Naive thymus-derived CD4-positive, alpha-beta T cell (primary cell): Measurements from ENCODE around the gene OTOS. TPM values are rescaled to one million over a fixed set of nuclear protein-coding genes. Genes with fewer than 3 reads are reported as not detected.

Source experiments
- ATAC-seq: fragments of 150-1000 bp; cut with Tn5 transposase; 2 replicates; pipeline ENCODE4 v1.10.0; 2021; ENCODE audit warnings: mild to moderate bottlenecking, moderate library complexity
- CTCF ChIA-PET: fragments of 350-600 bp; sonication (Branson Sonifier 250); formaldehyde crosslinking; loops from one replicate; lab custom pipeline; 2021; ENCODE audit warnings: antibody characterized with exemption; lab: Charles Lee
- POLR2A ChIA-PET: fragments of 350-600 bp; sonication (Branson Sonifier 250); formaldehyde crosslinking; loops from one replicate; lab custom pipeline; 2021; ENCODE audit warnings: antibody characterized with exemption, inconsistent platforms; lab: Charles Lee
- DNase-seq, 9 donors: peaks; one replicate each; pipeline versions ENCODE4 v3.0.0 to v3.0.0-alpha.2; 2020 to 2022; ENCODE audit warnings: mixed read lengths in 1 of 9
- H3K27ac ChIP-seq: one replicate; pipeline ENCODE4 v1.7.0; 2013; ENCODE audit warnings: mild to moderate bottlenecking, low read depth, low read length, moderate library complexity
- H3K27me3 ChIP-seq, 2 donors: one replicate each; pipeline ENCODE4 v1.7.0; 2013; ENCODE audit warnings: low read length in 2 of 2, mild to moderate bottlenecking in 2 of 2, moderate library complexity in 2 of 2; ENCODE audit not compliant: control insufficient read depth in 2 of 2, insufficient read depth in 2 of 2
- H3K36me3 ChIP-seq, 3 experiments: 1 replicate in 2 of 3; 2 replicates in 1 of 3; pipeline ENCODE4 v1.7.0; 2013; ENCODE audit warnings: low read length in 3 of 3, mild to moderate bottlenecking in 3 of 3, moderate library complexity in 1 of 3; ENCODE audit not compliant: insufficient read depth in 3 of 3, control insufficient read depth in 2 of 3
- H3K4me1 ChIP-seq, 2 donors: one replicate each; pipeline ENCODE4 v1.7.0; 2013; ENCODE audit warnings: low read length in 2 of 2, mild to moderate bottlenecking in 2 of 2, moderate library complexity in 1 of 2; ENCODE audit not compliant: control insufficient read depth in 2 of 2, insufficient read depth in 2 of 2
- H3K4me3 ChIP-seq: 2 replicates; pipeline ENCODE4 v1.7.0; 2013; ENCODE audit warnings: mild to moderate bottlenecking, low read length
- H3K9me3 ChIP-seq, 3 experiments: 1 replicate in 2 of 3; 2 replicates in 1 of 3; pipeline ENCODE4 v1.7.0; 2013; ENCODE audit warnings: low read length in 3 of 3; ENCODE audit not compliant: control insufficient read depth in 2 of 3
- H3K27ac Mint-ChIP-seq, 9 donors: one replicate each; pipeline ENCODE4 v1.8.0; 2020 to 2022; ENCODE audit warnings: mixed read lengths in 9 of 9, mild to moderate bottlenecking in 8 of 9, moderate library complexity in 5 of 9, inconsistent platforms in 2 of 9
- H3K27me3 Mint-ChIP-seq, 5 donors: one replicate each; pipeline ENCODE4 v1.8.0; 2021 to 2022; ENCODE audit warnings: mixed read lengths in 5 of 5, mild to moderate bottlenecking in 1 of 5
- H3K36me3 Mint-ChIP-seq, 5 donors: one replicate each; pipeline ENCODE4 v1.8.0; 2020 to 2022; ENCODE audit warnings: mixed read lengths in 5 of 5, mild to moderate bottlenecking in 3 of 5, inconsistent platforms in 1 of 5
- H3K4me1 Mint-ChIP-seq, 7 donors: one replicate each; pipeline ENCODE4 v1.8.0; 2020 to 2022; ENCODE audit warnings: mixed read lengths in 7 of 7, mild to moderate bottlenecking in 3 of 7, inconsistent platforms in 1 of 7
- H3K4me3 Mint-ChIP-seq, 10 donors: one replicate each; pipeline ENCODE4 v1.8.0; 2020 to 2022; ENCODE audit warnings: mild to moderate bottlenecking in 10 of 10, mixed read lengths in 10 of 10, moderate library complexity in 6 of 10, inconsistent platforms in 2 of 10
- H3K9me3 Mint-ChIP-seq, 11 donors: one replicate each; pipeline ENCODE4 v1.8.0; 2020 to 2022; ENCODE audit warnings: mixed read lengths in 11 of 11, mild to moderate bottlenecking in 4 of 11, inconsistent platforms in 1 of 11, moderate library complexity in 1 of 11
- intact Hi-C, 2 donors: fragments of 100-400 bp; cut with micrococcal nuclease; formaldehyde crosslinking; loops; one replicate each; pipeline ENCODE4 v1.15.1; 2023
- polyA plus RNA-seq, 2 donors: library from polyadenylated mRNA; unstranded; fragments of 300-500 nt; fragmentation: Illumina TruSeq; gene quantifications; one replicate each; pipeline ENCODE4 v1.2.3, GENCODE V29; 2021
- total RNA-seq, 6 experiments: library from RNA in 5 of 6; stranded (reverse) in 5 of 6; gene quantifications; 1 replicate in 5 of 6; 2 replicates in 1 of 6; pipeline ENCODE4 v1.2.3 and lab custom pipeline; 2021 to 2026

OTOS gene
- total and polyA plus RNA-seq, 7 experiments from 2014 or later = not detected

DNA sequence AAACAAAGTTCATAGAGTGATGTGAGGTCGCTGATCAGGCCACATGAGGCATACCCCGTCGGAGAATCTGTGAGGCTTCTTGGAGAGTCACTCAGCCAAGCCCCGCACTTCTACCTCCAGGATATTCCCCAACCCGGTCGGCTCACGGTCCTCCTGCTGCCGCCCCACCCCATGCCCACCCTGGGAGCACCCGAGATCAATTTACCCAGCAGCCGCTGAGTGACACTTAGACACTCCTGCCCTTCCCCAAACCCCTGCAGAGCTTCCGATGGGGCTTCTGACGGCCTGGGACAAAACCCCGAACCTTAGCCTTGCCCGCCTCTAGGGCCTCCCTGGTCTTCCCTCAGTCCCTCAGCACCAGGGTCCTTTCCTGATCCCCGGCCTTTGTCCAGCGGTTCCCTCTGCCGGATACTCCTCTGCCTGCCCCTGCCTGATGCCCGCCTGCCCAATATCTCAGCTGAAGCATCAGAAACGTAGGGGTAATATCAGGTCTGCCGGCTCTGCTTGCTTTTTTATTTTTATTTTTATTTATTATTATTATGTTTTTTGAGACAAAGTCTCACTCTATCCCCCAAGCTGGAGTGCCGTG, 18.9 kb upstream of the OTOS start:
- no peak for DNase-seq
- Mint-ChIP-seq H3K4me1 (no peaks in the 10 kb centered on the region), H3K4me3 (no peak overlapping the region), H3K36me3 (no peaks in the 10 kb centered on the region), H3K9me3 (peaks cover 0 to 8% (median 2%) of the 10 kb centered on the region in 11 donors), H3K27ac (no peak overlapping the region), H3K27me3 (peaks cover 0 to 28% (median 6%) of the 10 kb centered on the region in 5 donors)
- Histone ChIP-seq H3K9me3 (no peaks in the 10 kb centered on the region), H3K4me3 (no peak overlapping the region), H3K4me1 (no peaks in the 10 kb centered on the region), H3K27ac (no peak overlapping the region), H3K27me3 (no peaks in the 10 kb centered on the region), H3K36me3 (no peaks in the 10 kb centered on the region)
- no peak for ATAC-seq
- ChIA-PET POLR2A (no interaction called here), CTCF (no interaction called here)
- intact Hi-C loops = no loop called here

DNA sequence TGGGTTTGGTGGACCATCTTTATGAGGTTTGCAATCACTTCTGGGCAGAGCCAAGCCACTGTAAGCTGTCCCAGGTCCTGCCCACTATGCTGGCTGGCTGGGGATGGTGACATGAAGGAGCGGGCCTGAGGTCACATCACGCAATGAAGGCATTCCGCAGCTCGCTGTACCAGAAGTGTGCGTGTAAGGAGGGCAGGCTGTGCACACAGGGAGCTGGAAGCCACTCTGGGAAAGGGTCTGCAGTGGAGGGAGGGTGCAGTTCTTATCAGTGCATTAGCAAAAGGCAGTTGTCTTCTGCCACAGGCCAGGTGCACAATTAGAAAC, 16.7 kb upstream of the OTOS start:
- intact Hi-C loops = no loop called here
- Histone ChIP-seq H3K27me3 (no peaks in the 10 kb centered on the region), H3K36me3 (no peaks in the 10 kb centered on the region), H3K4me3 (no peak overlapping the region), H3K9me3 (no peaks in the 10 kb centered on the region), H3K4me1 (no peaks in the 10 kb centered on the region), H3K27ac (no peak overlapping the region)
- Mint-ChIP-seq H3K36me3 (no peaks in the 10 kb centered on the region), H3K4me1 (no peaks in the 10 kb centered on the region), H3K9me3 (peaks cover 0 to 10% (median 3%) of the 10 kb centered on the region in 11 donors), H3K4me3 (no peak overlapping the region), H3K27ac (no peak overlapping the region), H3K27me3 (peaks cover 0 to 26% (median 13%) of the 10 kb centered on the region in 5 donors)
- ATAC-seq (no peak), DNase-seq (no peak)
- POLR2A ChIA-PET = no interaction called here
- CTCF ChIA-PET = no interaction called here

DNA sequence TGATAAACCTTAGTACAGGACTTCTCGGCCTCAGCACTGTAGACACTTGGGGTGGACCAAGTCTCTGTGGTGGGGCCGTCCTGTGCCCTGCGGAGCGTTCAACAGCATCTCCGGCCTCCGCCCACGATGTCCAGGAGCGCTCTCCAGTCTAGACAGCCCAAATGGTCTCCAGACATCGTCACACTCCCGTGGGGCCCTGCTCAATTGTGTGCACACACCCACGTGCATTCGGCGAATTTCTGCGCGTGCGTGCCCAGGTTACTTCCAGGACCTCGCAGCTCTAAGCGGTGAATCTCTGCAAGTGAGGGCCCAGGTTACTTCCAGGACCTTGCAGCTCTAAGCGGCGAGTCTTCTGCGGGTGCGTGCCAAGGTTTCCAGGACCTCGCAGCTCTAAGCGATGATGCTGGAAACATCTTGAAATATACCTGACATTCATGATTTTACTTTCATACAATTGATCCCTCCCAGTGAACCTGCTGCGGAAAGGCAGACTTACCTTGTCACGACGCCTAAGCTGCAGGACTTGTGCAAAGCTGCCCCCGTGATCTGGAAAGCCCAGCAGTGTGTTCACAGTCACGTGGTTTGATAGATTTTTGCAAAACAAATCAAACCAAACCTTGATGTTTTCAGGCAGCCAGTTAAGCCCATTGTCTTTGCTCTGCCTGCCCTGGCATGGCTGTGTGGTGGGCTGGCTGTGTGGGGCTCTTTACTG, 16.1 kb upstream of the OTOS start:
- H3K27ac ChIP-seq = no peak overlapping the region
- no peaks in the 10 kb centered on the region for H3K4me1 ChIP-seq
- Mint-ChIP-seq H3K27me3 (peaks cover 0 to 26% (median 15%) of the 10 kb centered on the region in 5 donors), H3K4me1 (no peaks in the 10 kb centered on the region), H3K9me3 (peaks cover 0 to 10% (median 3%) of the 10 kb centered on the region in 11 donors), H3K36me3 (no peaks in the 10 kb centered on the region), H3K4me3 (no peak overlapping the region), H3K27ac (no peak overlapping the region)
- CTCF ChIA-PET = no interaction called here
- no peaks in the 10 kb centered on the region for H3K27me3 ChIP-seq
- ATAC-seq (no peak), DNase-seq (no peak)
- no peaks in the 10 kb centered on the region for H3K36me3 ChIP-seq
- POLR2A ChIA-PET = no interaction called here
- no peak overlapping the region for H3K4me3 ChIP-seq
- no peaks in the 10 kb centered on the region for H3K9me3 ChIP-seq
- intact Hi-C loops = no loop called here

DNA sequence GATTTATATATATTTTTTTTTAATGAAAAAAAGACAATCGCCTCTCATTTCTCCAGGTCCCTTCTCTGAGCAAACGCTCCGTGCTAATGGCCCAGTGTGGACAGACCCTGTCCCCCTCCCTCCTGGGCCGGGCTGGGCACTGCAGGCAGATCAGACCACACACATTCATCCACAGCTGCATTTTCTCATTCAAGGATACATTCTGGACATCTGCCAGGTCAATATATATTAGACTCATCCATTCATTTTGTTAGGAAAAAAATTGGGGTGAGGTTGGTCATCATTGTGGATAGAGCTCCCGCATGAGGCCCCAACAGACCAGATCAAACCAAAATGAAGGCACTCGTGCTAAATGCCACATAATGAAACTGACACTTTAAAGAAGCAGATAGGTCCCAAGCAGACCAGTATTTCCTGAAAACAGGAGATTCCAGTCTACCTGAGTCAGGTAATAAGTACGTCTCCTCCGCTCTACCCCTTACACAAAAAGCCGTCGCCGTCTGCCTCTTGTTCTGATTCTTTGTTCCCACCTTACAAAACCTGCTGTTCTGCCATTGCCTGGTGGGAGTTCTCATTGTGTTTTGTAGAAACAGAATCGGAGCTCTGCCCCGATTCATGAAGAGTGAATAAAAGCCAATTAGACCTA, 15.4 kb upstream of the OTOS start:
- intact Hi-C loops = no loop called here
- peaks cover 0 to 26% (median 16%) of the 10 kb centered on the region in 5 donors for H3K27me3 Mint-ChIP-seq
- peaks cover 0 to 10% (median 2%) of the 10 kb centered on the region in 11 donors for H3K9me3 Mint-ChIP-seq
- ChIA-PET POLR2A (no interaction called here), CTCF (no interaction called here)
- no peak overlapping the region for H3K4me3 Mint-ChIP-seq
- no peak overlapping the region for H3K27ac Mint-ChIP-seq
- H3K36me3 ChIP-seq = no peaks in the 10 kb centered on the region
- no peaks in the 10 kb centered on the region for H3K4me1 Mint-ChIP-seq
- ATAC-seq = no peak
- no peaks in the 10 kb centered on the region for H3K9me3 ChIP-seq
- H3K4me1 ChIP-seq = no peaks in the 10 kb centered on the region
- no peak overlapping the region for H3K27ac ChIP-seq
- no peaks in the 10 kb centered on the region for H3K36me3 Mint-ChIP-seq
- H3K27me3 ChIP-seq = no peaks in the 10 kb centered on the region
- no peak for DNase-seq
- no peak overlapping the region for H3K4me3 ChIP-seq

DNA sequence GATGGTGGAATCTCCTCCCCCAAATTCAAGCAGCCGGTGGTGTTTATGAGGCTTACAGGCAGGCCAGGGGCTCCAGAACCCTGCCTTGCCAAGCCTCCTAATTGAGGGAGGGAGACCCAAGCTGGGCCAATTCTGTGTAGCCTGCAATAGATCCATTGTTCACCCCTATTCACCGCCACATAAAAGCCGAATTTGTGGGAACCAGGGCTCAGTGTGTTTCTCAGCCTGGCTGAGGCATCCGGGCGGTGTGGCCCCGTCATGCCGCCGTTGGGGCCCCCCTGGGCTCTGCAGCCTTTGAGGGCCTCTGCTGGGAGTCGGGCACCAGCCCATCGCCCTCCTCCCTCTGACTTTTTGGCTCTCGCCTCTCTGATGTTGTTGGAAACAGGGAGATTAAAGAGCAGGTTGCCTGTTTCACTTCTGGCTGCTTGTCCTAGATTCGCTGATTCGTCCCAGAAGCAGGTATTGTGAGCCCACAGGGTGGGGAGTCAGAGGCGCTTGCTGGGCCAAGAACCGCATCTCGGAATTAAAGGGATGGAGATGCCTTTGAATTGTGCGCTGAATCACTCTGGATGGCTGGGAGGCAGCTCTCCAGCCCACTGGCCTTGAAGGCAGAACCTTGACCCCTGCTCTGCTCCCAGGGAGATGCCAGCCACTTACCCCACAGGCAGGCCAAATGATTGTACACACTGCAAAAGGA, 14.7 kb upstream of the OTOS start:
- Mint-ChIP-seq H3K9me3 (peaks cover 0 to 8% (median 2%) of the 10 kb centered on the region in 11 donors), H3K4me3 (no peak overlapping the region), H3K4me1 (no peaks in the 10 kb centered on the region), H3K36me3 (no peaks in the 10 kb centered on the region), H3K27ac (no peak overlapping the region), H3K27me3 (peaks cover 0 to 25% (median 16%) of the 10 kb centered on the region in 5 donors)
- Histone ChIP-seq H3K27me3 (no peaks in the 10 kb centered on the region), H3K4me3 (no peak overlapping the region), H3K9me3 (no peaks in the 10 kb centered on the region), H3K27ac (no peak overlapping the region), H3K4me1 (no peaks in the 10 kb centered on the region), H3K36me3 (no peaks in the 10 kb centered on the region)
- intact Hi-C loops = no loop called here
- CTCF ChIA-PET = no interaction called here
- POLR2A ChIA-PET = no interaction called here
- DNase-seq = no peak
- ATAC-seq = no peak

DNA sequence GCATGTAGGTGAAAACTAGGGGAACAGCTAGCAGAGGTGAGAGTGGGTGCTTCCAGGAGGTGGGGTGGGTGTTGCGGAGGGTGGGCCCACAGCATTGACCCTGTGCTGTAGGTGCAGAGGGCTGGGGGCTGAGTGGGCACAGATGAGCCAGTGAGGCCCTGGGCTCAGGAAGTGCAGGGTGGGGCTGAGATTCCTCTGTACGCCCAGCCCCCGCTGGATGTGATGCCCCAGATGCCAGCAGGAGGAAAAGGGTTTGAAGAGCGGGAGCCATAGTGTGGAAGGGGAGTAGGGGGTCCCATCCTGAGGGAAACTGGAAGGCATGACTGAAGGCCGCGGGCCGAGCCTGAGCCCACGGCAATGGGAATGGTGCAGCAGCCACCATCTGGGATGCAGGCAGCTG, 14.1 kb upstream of the OTOS start:
- no peaks in the 10 kb centered on the region for H3K9me3 ChIP-seq
- CTCF ChIA-PET = no interaction called here
- H3K36me3 Mint-ChIP-seq = no peaks in the 10 kb centered on the region
- peaks cover 0 to 25% (median 18%) of the 10 kb centered on the region in 5 donors for H3K27me3 Mint-ChIP-seq
- H3K27me3 ChIP-seq = no peaks in the 10 kb centered on the region
- no peak overlapping the region for H3K4me3 ChIP-seq
- H3K27ac ChIP-seq = no peak overlapping the region
- ATAC-seq (no peak), DNase-seq (no peak)
- H3K36me3 ChIP-seq = no peaks in the 10 kb centered on the region
- H3K4me1 ChIP-seq = no peaks in the 10 kb centered on the region
- peaks cover 0 to 2% (median 0%) of the 10 kb centered on the region in 7 donors for H3K4me1 Mint-ChIP-seq
- H3K27ac Mint-ChIP-seq = no peak overlapping the region
- POLR2A ChIA-PET = no interaction called here
- peaks cover 0 to 8% (median 2%) of the 10 kb centered on the region in 11 donors for H3K9me3 Mint-ChIP-seq
- intact Hi-C loops = no loop called here
- no peak overlapping the region for H3K4me3 Mint-ChIP-seq
